HUDEP-2 (cell line): ENCODE results near the gene ATCAY.
"Not testable (repeated sequence)": the region's sequence is repeated elsewhere in the genome, so short reads cannot be mapped to it uniquely, and the experiment has no call there.

Experiments
- DNase-seq, 76 experiments: peaks; one replicate each; lab custom pipeline; 2025; ENCODE audit not compliant: unreplicated experiment in 76 of 76; lab: John Stamatoyannopoulos, UW

The ATCAY gene

DNA sequence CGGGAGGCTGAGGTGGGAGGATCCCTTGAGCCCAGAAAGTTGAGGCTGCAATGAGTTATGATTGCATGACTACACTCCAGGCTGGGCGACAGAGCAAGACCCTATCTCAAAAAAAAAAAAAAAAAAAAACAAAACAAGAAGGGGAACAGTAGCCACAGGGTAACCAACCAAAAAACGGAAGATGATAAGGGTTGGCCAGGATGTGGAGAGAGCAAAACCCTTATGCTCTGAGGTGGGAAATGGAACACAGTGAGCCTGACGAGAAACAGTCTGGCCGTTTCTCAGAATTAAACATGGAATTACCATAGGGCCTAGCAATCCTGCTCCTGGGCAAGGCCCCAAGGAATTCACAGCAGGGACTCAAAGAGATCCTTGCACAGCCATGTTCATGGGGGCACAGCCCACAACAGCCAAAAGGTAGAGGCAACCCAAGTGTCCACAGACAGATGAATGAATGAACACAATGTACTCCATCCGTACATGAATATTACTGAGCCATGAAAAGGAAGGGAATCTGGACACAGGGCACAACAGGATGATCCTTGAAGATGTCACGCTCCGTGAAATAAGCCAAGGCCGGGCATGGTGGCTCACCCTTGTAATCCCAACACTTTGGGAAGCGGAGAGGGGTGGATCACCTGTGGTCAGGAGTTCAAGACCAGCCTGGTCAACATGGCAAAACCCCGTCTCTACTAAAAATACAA lies 63.7 kb downstream of the ATCAY start:
- no peak for DNase-seq

DNA sequence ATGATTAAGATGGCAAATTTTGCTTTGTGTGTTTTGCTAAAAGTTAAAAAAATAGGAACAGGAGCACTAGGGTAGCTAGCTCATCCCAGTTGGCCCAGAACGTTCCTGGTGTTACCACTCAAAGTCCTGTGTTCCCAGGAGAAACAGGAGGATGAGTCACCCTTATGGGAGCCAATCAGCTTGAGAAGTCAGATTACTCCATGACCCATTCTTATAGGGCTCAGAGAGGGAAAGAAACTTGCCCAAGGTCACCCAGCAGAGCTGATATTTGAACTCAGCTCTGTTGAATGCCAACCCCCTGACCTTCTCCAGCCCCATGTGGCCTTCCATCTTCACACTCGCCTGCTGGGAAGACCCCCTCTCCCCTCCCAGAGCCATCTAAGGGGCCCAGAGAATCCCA lies 65.4 kb downstream of the ATCAY start:
- no peak for DNase-seq

DNA sequence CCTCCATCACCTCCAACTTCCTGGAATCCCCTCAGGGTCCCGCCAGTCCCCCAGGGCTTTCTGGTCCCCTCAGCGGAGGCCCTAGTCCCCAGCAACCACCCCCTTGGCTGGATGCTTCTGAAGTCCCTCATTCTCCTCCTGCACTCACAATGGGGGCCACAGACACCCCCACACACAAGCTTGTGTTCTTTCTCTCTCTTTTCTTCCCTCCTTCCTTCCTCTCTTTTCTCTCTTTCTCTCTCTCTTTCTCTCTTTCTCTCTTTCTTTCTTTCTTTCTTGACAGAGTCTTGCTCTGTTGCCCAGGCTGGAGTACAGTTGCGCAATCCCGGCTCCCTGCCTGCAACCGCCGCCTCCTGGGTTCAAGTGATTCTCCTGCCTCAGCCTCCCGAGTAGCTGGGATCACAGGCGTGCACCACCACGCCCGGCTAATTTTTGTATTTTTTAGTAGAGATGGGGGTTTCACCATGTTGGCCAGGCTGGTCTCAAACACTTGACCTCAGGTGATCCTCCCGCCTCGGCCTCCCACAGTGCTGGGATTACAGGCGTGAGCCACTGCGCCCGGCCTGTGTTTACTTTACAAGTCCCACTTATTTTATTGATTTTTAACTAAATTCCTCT lies 66.9 kb downstream of the ATCAY start:
- DNase-seq = not testable (repeated sequence)

DNA sequence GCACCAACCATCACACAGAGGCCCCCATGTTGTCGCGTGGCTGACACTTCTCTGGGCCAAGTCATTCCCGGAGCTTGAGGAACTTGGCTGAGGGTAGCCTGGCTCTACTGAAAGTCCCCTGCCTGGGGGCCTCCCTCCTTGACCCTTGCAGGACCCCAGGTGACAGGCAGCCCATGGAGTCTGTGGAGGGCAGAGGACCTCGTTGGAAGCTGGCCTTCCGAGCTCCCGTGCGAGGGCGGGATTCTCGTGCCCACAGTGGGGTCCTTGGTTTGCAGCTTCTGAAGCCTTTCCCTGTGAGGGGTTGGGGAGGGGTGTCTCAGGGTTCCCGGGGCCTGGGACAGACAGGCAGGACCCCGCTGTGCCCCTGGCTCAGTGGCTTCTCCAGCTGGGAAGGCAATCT lies 68.8 kb downstream of the ATCAY start:
- DNase-seq = no peak

DNA sequence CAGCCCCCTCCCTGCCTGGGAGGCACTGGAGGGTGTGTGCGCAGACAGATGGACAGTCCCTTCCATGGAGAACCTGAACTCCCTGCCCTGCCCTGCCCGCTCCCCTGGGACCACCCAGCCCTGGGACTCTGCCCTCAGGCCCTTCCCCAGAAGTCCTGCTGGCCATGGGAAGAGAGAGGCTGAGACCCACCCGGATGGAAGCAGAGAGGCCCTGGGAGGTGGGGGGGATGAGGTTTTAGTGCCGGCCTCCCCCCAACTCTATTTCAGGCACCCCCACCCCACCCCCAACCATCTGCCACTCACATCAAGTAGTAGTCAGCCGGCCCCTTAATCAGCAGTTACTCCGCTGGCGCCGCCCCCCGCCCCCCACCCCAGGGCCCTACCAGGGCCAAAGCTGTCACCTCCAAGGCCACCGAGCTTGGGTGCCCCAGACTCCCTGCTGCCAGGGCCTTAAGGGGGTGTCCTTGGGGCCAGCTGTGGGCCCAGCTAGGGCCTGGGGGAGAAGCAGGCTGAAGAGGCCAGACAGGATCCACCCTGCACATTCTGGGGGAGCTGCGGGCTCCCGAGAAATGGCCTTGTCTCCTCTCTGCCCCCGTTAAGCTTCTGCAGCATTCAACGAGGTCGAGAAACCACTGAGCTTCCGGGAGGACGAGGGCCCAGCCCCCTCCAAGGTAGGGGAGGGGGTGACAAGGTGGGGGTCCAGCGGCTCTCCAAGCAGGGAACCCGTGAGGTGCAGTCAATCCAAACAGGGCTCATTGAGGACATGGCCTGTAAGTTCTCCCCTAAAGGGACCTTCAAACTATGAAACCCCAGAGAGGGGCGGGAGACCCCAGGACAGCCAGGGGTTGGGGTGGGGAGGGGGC lies 69.7 kb downstream of the ATCAY start:
- no peak for DNase-seq

DNA sequence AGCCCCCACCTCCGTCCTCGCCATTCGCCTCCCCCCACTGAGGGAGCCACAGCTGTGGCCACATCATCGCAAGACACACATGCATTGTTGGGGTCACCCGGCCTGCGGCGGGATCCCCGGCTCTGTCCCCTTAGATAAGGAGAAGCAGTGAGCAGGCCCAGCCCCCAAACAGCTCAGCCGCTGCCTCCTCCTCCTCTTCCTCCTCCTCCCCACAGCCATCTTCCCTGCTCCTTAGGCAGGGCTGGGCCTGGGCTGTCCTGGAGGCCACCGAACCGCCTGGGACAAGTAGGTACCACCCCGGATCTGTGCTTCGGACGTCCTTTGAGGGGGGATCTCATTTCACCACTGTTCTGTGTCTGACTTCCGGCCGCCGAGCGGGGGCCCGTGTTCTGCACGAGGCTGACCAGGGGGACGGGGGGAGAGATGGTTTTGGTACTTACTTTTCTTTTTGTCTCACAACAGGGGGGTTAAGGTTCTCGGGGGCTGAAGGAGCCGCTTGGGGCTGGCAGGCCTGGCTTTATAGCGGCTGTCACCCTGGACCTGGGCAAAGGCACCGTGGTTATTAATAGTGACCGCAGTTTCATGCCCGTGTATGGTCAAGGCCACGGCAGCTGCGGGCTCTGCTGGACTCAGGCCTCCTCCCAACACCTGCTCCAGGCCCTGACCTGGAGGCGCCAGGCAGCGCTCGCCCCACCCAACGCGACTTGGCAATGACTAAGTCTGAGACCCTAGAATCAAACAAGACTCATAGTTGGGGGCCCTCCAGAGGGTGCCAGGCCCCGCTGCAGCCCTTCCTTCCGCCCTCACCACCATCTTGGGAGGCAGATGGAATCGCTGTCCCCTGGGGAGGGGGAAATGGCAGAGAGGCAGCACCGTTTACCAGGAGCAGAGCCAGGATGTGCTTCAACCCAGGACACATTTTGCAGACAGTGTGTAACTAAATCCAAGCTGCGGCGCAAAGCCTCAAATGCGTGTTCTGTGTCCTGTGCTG lies 70.7 kb downstream of the ATCAY start:
- DNase-seq = peak in 54 of 76 experiments; percentile 12 to 70 (median 44)

DNA sequence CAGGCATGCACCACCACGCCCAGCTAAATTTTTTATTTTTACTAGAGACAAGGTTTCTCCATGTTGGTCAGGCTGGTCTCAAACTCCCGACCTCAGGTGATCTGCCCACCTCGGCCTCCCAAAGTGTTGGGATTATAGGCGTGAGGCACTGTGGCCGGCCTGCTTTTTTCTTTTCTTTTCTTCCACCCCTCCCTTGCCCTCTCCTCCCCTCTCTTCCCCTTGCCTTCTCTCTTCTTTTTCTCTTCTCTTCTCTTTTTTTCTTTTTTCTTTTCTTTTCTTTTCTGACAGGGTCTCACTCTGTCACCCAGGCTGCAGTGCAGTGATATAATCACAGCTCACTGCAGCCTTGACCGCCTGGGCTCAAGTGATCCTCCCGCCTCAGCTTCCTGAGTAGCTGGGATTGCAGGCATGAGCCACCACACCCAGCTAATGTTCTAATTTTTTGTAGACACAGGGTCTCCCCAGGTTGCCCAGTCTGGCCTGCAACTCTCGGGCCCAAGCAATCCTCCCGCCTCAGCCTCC lies 72.3 kb downstream of the ATCAY start:
- not testable (repeated sequence) for DNase-seq

DNA sequence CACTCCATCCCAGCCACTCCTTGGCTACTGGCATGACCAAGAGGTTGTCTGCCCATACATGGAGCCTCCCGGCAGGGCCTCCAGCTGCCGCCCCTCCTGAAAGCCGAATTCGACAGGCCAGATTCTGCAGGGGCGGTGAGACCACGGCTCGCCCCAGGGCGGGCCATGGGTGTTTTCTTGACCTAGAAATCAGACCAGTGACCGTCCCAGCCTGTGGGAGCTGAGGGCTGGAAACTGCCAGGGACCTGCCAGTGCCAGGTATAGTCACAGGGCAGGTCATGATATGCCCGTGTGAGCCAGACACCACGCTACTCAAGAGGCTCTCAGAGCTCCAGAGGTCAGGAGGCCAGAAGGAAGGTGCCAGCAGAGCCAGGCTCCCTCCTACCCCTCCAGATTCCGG lies 73.6 kb downstream of the ATCAY start:
- no peak for DNase-seq

- not testable (repeated sequence) for DNase-seq
Observed at GRCh38 chr19:3955276-3955675, 74.8 kb downstream of the ATCAY start.

DNA sequence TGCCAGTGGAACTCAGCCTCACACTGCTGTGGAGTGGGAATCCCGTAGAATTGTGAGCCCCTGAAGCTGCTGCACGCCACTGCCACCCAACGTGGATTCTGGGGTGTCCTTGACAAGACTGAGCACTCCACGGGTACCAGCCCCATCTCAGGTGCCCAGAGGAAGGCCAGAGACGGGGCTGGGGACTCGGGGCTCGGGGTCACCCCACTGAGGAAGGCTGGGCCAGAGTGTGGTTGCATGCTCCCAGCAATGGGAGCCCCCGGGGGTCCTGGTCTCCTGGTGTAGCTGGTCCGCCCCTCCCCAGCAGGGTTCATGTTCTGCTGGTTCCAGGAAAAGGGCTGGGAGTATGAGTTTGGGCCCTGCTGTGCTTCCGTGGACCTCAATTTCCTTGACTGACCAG lies 75.2 kb downstream of the ATCAY start:
- DNase-seq = no peak

DNA sequence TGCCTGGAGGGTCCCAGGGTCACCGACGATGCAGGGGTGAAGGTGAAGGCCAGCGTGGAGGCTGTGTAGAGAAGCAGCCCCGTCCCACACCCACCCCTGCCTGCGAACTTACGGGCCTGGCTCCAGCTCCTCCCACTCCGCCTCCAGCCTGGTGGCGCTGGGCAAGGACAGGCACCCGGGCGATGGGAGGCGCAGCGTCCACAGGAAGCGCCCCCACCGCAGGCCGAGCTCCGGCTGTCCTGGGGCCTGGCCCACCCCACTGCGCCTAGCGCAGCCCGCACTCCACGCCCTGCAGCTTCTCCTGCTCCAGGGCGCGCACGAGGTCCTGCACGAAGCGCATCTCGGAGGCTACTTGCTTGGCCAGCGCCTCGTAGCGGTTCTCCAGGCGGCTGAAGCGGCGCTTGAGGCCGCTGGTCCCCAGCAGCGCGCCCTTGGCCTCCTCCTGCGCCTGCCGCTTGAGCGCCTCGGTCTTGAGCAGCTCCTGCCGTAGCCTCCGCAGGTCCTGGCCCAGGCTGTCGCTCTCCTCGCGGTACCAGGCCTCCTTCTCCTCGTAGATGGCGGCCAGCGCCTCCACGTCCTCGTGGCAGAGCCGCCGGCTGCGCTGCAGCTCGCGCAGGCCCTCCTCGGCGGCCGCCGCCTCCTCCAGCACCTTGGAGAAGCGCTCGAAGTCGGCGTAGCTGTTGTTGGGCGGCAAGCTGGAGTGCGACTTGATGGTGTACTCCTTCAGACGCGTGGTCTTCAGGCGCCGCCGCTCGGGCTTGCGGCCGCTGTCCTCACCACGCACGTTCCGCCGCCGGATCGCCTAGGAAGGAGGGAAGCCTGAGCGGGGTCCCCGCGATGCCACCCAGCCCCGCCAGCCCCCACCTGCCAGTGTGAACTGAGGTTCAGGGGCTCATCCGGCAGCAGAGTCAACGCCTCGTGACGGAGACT lies 78.6 kb downstream of the ATCAY start:
- DNase-seq = no peak

GRCh38 chr19:3959766-3960131 lies 79.3 kb downstream of the ATCAY start:
- no peak for DNase-seq

GRCh38 chr19:3961007-3961406 lies 80.5 kb downstream of the ATCAY start:
- no peak for DNase-seq

GRCh38 chr19:3963458-3964255 lies 83.2 kb downstream of the ATCAY start:
- no peak for DNase-seq

- DNase-seq = no peak
Observed at GRCh38 chr19:3964256-3965194, 84.0 kb downstream of the ATCAY start.

GRCh38 chr19:3966051-3967017 lies 85.8 kb downstream of the ATCAY start:
- DNase-seq = no peak
